ENCODE data around the gene PHF2.

Gene PHF2

DNA sequence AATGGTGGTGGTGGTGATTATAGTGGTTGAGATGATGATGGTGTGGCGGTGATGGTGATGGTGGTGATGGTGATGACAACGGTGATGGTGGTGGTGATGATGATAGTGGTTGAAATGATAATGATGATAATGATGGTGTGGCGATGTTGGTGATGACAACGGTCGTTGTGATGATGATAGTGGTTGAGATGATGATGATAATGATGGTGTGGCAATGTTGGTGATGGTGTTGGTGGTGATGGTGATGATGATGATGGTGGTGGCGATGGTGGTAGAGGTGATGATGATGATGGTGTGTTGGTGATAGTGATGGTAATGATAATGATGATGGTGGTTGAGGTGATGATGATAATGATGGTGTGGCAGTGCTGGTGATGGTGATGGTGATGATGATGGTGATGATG, 48.0 kb downstream of the PHF2 start:
- DNase-seq (ENCODE audit: low read depth in 2 of 2, low spot score in 1 of 2), result no peak

DNA sequence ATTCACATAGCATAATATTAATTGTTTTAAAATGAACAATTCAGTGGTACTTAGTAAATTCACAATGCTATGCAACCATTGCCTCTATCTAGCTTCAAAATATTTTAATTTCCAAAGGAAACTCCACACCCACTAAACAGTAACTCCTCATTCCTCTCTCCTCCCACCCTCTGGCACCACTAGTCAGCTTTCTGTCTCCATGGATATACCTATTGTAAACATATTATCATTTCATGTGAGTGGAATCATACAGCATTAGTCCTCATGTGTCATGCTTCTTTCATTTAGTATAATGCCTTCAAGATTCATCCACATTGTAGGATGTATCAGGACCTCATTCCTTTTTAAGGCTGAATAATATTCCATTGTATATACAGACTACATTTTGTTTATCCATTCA, 48.6 kb downstream of the PHF2 start:
- no peak for DNase-seq (ENCODE audit: low read depth in 2 of 2, low spot score in 1 of 2)

DNA sequence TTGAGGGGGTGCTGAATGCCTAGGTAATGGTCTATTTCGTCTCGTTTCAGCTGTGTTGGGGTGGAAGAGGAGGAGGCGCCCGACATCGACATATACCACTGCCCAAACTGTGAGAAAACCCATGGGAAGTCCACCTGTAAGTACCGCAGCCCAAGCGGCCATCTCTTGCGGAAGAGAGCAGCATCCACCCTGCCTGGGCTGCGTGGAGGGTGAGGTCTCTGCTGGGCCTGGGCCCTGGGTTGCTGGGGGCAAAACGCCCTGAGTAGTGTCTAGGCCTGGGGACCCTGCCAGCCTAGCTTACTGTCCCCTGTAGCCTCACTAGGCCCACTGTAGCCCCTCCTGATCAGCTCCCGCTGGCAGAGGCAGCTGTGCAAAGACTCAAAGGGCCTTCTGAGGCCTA, 53.5 kb downstream of the PHF2 start:
- DNase-seq (ENCODE audit: low read depth in 2 of 2, low spot score in 1 of 2), result no peak

DNA sequence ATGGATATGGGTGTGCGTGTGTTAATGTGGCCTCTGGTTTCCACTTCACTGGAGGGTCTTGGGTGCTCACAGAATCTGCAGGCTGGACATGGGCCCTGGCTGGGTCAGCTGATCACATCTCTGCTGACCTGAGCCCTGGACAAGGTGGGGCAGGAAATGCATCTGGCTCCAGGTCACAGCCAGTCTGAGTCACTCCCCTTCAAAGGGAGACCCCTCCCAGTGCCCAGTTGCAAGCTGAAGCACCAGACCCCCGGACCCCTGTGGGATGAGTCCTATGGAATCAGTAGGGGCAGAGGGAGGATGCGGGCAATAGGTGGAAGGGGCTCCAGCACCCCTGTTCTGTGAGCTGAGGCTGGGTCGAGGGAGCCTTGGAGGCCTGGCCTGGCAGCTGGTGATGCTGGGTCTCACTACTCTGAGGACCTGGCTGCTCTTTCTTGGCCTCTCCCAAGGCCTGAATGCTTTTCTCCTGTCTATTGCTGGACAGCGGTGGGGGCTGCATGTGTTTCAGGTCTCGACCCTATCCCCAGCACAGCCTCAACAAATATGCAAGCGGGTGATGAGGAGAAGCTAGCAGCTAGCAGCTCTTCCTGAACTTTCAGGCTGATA, 54.5 kb downstream of the PHF2 start:
- DNase-seq (ENCODE audit: low read depth in 2 of 2, low spot score in 1 of 2), result no peak

DNA sequence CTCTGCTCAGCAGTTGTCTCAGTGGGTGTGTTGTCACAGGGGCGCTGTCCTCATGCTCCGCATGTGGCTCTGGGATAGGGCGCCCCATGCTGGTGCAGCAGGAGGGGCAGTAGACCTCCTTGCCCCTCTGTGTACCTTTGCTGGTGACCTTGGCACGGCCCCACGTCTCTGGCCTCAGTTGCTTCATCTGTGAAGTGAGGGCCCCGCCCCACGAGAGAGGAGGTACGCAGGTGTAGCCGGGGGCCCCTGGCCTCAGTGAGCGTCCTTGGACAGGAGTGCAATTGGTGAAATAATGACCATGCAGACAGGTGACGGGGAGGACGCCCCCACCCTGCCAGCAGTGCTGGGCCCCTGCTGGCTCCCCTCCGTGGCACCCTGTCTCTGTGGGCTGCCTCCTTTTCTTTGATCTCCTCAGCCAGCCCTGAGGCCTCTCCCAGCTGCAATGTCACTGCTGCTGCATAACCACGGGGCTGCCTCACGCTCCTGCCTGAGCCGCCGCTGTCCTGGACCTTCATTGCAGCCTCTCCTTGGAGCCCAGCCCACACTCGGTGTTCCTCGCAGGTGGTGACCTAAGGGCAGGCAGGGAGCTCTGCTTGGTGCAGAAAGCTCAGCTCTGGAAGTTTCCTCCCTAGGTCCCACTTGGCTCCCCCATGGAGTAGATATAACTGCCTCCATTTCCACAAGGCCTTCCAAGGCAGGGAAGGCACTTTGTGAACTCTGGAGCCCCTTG, 57.3 kb downstream of the PHF2 start:
- no peak for DNase-seq (ENCODE audit: low read depth in 2 of 2, low spot score in 1 of 2)

DNA sequence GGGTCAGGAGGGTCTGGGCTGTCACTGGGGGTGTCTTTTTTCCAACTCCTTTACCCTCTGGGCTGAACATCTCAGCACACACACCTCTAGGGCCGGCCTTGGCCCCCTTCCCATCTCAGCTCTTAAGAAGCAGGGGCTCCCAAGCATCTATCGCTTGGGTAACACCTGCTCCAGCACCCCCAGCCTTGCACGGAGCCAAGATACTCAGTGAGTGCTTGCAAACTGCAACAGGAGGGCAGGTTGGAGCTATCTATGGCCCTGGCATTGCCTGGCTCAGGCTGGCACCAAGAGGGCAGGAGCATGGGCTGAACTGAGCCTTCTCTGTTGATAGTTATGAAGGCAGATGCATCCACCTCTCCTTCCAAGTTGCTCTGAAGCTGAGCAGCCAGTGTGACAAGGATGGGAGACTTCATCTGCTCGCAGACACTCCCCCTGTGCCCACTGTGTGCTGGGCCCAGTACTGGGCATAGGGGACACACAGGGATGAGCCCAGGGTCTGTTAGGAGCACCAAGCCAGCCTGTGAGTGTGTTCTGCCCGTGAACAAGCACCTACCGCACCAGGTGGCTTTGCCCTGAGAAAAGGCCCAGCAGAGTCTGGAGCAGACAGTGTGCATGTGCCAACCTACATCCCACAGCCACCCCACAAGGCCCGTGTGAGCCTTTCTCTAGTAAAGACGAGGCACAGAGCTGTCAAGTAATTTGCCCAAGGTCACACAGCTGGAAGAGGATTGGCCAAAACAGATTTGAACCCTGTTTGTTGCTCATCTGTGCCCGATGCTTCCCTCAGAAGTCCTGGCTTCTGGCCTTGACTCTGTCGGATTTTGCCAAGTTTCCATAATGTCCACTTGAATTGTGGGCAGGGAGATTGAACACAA, 58.2 kb downstream of the PHF2 start:
- no peak for DNase-seq (ENCODE audit: low read depth in 2 of 2, low spot score in 1 of 2)

DNA sequence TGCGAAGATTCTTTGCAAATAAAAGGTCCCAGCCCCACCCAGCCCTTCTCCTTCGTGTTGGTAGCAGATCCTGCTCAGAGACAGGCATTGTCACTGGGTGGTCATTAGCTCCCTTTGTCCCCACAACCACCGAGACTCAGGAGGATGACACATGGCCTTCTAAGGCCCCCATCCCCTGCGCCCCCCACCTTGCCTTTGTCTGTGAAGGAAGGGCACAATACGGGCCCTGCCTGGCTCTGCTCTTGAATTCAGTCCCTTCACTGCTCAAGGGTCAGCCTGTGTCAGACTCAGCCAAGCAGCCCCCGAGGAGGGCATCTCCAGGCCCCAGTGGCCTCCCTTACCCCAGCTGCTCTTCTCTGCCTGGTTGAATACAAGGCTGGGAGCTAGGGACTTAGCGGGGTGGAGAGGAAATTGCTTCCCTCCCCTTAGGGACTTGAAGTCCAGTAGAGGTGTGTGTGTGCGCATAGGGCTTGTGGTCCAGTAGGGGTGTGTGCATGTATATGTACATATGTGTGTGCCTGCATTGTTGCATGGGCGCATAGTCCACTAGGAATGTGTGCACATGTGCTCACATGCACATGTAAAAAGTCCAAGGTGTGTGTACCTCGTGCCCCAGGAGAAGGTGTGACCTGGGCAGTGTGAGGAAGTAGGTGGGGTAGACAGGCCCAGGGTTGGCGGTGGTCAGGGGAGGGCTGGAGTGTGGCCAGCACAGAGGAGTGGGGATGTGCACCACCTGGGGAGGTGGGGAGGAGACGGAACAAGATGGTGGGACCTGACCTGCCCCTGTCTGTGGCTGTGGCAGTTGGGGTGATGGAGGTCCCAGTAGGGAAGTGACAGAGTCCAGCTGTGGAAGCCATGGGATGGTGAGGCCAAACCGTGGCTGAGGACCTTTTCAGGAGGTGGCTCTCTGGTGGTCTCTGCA, 59.1 kb downstream of the PHF2 start:
- no peak for DNase-seq (ENCODE audit: low read depth in 2 of 2, low spot score in 1 of 2)

DNA sequence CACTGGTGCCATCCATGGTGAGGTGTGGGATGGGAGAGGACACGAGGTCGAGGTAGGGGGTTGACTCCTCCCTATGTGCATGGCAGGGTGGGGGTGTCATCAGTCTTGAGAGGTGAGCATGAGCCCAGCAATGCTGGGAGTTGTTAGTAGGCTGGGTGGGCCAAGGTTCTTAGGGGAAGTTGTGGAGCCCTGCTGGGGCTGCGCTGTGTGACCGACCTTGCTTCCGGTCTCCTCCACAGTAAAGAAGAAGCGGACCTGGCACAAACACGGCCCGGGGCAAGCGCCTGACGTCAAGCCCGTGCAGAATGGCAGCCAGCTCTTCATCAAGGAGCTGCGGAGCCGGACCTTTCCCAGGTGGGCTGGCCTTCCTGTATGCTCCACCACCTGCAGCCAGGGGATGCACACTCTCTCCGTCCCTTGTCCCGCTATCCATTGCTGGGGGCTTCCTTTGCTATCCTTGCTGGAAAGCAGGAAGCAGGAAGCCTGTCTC, 59.8 kb downstream of the PHF2 start:
- DNase-seq (ENCODE audit: low read depth in 2 of 2, low spot score in 1 of 2), result no peak

DNA sequence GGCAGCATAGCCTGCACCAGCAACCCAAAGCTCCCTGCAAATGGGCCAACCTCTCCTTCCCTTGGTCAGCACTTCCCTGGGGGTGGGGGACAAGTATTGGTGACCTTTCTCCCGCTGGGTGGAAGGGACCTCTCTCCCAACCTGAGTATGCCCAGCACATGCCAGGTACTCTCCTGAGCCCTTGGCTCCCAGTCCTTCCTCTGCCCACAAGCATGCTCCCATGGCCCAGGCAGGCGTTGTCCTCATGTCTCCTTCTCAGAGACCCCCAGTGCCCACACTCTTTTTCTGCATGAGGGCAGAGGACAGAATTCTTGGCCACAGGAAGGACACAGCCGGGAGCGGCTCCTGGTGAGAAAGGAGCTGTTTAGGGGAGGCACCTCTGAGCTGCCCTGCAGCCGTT, 60.3 kb downstream of the PHF2 start:
- DNase-seq (ENCODE audit: low read depth in 2 of 2, low spot score in 1 of 2), result no peak

DNA sequence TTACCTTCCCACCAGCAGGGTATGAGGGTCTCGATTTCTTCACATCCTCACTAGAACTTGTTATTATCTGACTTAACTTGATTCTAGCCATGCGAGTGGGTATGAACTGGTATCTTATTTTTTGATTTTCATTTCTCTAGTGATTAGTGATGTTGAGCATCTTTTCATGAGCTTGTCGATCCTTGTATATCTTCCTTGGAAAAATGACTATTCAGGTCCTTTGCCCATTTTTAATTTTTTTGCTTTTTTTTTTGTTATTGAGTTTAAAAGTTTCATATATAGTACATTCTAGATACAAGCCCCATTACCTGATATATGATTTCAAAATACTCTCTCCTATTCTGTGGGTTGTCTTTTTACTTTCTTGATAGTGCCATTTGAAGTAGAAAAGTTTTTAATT, 61.5 kb downstream of the PHF2 start:
- no peak for DNase-seq (ENCODE audit: low read depth in 2 of 2, low spot score in 1 of 2)

DNA sequence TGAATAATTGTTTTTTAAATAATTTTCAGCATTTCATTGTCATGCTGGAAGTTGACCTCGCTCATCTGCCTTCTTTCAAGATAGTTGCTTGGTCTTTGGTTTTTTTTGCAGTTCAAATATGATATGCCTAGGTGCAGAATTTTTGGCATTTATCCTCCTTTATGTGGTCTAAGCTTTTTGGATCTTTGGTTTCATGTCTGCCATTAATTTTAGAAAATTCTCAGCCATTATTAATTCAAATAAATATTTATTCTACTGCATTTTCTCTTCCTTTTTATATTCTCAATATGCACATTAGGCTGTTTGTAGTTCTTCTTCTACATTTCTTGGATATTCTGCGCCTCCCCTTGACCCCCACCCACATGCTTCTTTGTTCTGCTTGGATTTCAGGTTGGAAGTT, 63.6 kb downstream of the PHF2 start:
- DNase-seq (ENCODE audit: low read depth in 2 of 2, low spot score in 1 of 2), result no peak

DNA sequence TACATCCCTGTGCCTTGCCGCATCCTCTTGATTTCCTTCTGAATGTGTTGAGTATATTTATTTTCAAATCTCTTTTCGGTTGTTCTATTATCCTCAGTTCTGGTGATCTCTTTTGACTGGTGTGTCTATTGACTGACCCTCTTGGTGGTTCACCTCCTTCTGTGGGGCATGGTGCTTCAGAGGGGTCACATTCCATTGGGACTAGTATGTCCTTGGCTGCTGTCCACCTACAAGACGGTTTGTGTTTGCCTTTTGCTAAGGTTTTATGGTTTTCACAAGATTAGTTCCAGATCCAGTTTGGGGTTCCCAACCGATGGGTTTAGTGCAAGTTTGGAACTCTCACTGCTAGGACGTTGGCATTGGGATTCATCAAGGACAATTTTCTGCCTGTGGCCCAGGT, 66.6 kb downstream of the PHF2 start:
- DNase-seq (ENCODE audit: low read depth in 2 of 2, low spot score in 1 of 2), result no peak

DNA sequence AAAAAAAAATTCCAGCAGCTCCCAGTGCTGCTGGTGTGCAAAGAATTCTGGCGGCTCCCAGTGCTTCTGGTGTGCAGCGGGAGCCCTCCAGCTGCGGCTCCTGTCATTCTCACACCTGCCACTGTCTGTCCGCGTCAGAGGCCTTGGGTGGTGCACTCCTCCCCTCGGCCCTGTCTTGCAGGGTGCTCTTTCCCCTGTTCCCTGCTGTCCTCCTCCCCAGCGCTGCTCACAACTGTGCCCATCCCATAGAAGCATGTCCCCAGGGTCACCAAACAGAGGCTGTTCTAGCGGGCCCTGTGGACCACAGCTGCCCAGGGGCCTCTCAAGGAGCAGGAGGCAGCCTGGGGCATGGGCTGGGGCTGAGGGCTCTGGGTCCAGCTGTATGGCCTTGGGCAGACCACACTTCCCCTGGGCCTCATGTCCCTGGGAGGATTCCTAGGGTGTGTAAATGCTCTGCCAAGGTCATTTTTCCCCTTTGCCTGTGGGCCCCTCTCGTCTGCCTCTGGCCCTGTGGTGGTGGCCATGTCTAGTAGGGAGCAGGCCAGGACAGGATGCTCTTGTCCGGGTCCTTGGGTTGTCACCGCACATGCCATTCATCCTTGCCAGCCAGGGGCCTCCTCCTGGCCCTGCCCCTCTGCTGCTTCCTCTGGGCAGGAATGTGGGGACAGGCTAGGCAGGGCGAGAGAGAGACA, 68.2 kb downstream of the PHF2 start:
- DNase-seq (ENCODE audit: low read depth in 2 of 2, low spot score in 1 of 2), result no peak

DNA sequence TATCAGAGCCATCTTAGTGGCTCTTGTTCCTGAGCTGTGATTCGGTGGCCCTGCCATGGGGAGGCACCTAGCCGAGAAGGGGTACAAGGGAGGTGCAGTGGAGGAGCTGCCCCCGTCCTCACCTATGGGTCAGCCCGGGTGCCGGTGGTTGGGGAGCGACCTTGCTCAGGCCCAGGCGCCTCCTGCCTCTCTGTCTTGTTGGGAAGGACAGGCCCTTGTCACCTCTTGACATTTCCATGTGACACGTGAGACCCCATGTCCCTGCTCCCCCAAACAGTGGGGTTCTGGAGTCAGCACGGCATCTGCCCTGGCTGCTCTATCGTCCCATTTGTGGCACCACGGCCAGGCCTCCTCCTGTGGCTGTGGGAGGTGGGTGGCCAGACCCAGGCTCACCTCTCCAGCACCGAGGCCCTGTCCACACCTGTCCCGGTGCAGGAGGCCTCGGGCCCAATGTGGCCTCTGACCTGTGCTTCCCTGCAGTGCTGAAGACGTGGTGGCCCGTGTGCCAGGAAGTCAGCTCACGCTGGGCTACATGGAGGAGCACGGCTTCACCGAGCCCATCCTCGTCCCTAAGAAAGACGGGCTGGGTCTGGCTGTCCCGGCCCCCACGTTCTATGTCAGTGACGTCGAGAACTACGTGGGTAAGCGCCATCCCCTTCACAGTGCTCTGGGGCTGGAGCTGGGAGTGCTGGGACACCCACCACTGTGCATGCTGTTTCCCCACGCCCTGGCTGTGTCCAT, 68.9 kb downstream of the PHF2 start:
- no peak for DNase-seq (ENCODE audit: low read depth in 2 of 2, low spot score in 1 of 2)

DNA sequence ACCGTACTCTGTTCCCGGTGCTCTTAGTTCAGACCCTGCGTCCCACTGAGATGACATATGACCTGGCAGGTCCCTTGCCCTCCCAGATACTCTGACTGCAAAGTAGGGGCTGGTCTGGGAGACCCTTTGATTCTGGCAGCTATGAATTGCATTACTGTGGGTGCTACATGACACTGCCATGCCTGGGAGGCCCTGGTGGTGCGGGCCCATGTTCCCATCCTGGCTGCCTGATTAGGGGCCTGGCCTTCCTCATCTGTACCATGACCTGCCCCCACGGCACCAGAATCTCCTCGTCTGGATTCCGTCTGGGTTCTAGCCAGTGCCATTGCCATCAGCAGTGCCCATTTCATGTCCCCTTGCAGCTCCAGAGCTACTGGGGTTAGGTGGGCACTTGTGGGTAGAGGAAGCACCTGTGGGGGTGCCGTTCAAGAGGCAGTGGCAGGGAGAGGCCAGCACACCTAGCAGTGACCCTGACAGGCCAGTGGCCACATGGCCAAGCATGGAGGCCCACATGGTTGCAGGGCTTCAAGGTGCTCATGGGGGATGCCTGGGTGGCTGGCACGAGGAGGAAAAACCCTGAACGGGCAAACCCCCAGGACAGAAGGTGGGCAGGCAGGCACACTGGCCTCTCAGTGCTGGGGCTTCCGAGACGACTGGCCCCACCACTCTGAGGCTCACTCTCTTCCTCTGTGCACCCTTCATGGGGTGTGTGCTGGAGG, 69.7 kb downstream of the PHF2 start:
- DNase-seq (ENCODE audit: low read depth in 2 of 2, low spot score in 1 of 2), result no peak

DNA sequence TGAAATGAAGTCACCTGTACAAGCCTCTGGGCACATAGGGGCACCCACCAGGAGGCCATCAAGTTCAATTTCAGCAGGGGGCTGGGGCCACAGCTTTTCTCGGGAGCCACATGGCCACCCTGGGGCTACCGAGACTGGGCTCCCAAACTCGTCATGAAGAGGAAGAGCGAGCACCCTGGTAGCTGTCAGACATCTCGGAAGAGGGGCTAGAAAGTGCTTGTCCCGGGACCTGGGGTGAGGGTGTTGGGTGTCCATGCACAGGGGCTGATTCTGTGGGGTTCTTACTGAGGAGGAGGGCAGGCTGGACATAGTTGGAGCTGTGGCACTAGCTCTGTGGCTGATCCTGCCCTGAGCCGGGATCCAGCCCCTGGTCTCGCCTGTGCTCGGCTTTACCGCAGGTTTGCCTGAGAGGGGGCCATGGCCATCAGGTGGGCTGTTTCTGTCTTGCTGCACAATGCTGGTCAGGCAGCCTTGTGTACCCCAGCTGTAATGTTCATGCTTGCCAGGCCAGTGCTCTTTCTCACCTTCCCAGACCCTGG, 70.3 kb downstream of the PHF2 start:
- DNase-seq (ENCODE audit: low read depth in 2 of 2, low spot score in 1 of 2), result no peak

DNA sequence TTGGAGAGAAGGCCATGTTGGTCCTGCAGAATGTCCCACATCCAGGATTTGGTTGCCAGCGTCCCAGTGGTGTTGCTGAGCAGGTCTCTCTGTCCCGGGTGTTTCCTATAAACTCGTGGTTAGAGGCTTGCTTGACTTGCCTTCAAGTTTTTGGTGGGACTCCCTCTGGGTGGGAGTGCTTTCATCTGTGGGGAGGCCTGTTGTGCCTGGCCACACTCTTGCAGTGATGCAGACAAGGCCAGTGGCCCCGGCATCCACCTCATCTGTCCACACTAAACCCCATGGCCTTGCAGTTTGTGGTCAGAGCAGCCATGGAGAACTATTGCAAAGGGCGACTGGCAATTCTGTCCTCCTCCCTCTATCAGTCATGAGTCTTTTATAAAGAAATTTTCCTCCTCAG, 71.8 kb downstream of the PHF2 start:
- DNase-seq (ENCODE audit: low read depth in 2 of 2, low spot score in 1 of 2), result no peak

DNA sequence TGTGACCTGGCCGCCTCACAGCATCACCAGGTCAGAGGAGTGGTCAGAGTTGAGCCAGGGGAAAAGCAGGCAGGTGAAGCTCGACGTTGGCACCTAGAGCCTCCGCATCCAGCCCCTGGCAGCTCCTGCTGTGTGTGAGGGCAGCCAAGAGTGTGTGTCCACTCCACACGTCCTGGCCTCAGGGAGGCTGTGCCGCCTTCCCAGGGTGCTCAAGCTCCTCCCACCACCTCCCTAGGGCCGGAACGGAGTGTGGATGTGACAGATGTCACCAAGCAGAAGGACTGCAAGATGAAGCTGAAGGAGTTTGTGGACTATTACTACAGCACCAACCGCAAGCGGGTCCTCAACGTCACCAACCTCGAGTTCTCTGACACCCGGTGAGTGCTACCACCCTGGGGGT, 72.5 kb downstream of the PHF2 start:
- no peak for DNase-seq (ENCODE audit: low read depth in 2 of 2, low spot score in 1 of 2)
